GM23338 (cell line): ENCODE results near the gene SPART.

Experiments
- CREB1 ChIP-seq: fragments of 250-450 bp; sonication (Bioruptor Pico); IDR thresholded peaks from 2 replicates; pipeline ENCODE4 v1.5.0; 2020; ENCODE audit warnings: low read depth, mild to moderate bottlenecking, moderate library complexity
- ETS1 ChIP-seq: IDR thresholded peaks from 2 replicates; pipeline ENCODE4 v1.6.1; 2016; ENCODE audit warnings: antibody characterized with exemption
- EZH2 ChIP-seq: fragments of 200-600 bp; sonication (generic); IDR thresholded peaks from one replicate; pipeline ENCODE4 v1.8.0; 2017; ENCODE audit warnings: antibody characterized with exemption, mild to moderate bottlenecking, low read depth; ENCODE audit not compliant: unreplicated experiment
- EZH2phosphoT487 ChIP-seq: fragments of 200-600 bp; sonication (generic); IDR thresholded peaks from one replicate; pipeline ENCODE4 v1.8.1; 2018; ENCODE audit warnings: antibody characterized with exemption; ENCODE audit not compliant: unreplicated experiment
- NANOG ChIP-seq: IDR thresholded peaks from 2 replicates; pipeline ENCODE4 v1.6.1; 2016; ENCODE audit warnings: antibody characterized with exemption, borderline replicate concordance
- POLR2AphosphoS5 ChIP-seq: IDR thresholded peaks from 2 replicates; pipeline ENCODE4 v1.6.1; 2016; ENCODE audit warnings: antibody characterized with exemption, low read depth
- STAT1 ChIP-seq: IDR thresholded peaks from one replicate; pipeline ENCODE4 v1.6.1; 2016; ENCODE audit warnings: antibody characterized with exemption; ENCODE audit not compliant: unreplicated experiment
- TF ChIP-seq, protein P1 (sequence below), 2 experiments: fragments of 200-600 bp in 1 of 2; sonication (generic) in 1 of 2; conservative IDR thresholded peaks; 2 replicates each; pipeline versions ENCODE4 v1.5.1 to v1.6.1; 2016 to 2017; ENCODE audit warnings: antibody characterized with exemption in 2 of 2, low read depth in 2 of 2, mild to moderate bottlenecking in 2 of 2, moderate library complexity in 1 of 2
- TF ChIP-seq, protein P2 (sequence below): IDR thresholded peaks from one replicate; pipeline ENCODE4 v1.6.1; 2018; ENCODE audit warnings: antibody characterized with exemption; ENCODE audit not compliant: unreplicated experiment

GRCh38 chr13:36359301-36359950, 13.2 kb upstream of the SPART start:
- TF ChIP-seq, protein P1, sequence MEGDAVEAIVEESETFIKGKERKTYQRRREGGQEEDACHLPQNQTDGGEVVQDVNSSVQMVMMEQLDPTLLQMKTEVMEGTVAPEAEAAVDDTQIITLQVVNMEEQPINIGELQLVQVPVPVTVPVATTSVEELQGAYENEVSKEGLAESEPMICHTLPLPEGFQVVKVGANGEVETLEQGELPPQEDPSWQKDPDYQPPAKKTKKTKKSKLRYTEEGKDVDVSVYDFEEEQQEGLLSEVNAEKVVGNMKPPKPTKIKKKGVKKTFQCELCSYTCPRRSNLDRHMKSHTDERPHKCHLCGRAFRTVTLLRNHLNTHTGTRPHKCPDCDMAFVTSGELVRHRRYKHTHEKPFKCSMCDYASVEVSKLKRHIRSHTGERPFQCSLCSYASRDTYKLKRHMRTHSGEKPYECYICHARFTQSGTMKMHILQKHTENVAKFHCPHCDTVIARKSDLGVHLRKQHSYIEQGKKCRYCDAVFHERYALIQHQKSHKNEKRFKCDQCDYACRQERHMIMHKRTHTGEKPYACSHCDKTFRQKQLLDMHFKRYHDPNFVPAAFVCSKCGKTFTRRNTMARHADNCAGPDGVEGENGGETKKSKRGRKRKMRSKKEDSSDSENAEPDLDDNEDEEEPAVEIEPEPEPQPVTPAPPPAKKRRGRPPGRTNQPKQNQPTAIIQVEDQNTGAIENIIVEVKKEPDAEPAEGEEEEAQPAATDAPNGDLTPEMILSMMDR (conservative IDR thresholded peaks at IDR 0.05; ENCODE audit: low read depth in 2 of 2) = no peak
- no peak for TF ChIP-seq POLR2AphosphoS5
- TF ChIP-seq, protein P2, sequence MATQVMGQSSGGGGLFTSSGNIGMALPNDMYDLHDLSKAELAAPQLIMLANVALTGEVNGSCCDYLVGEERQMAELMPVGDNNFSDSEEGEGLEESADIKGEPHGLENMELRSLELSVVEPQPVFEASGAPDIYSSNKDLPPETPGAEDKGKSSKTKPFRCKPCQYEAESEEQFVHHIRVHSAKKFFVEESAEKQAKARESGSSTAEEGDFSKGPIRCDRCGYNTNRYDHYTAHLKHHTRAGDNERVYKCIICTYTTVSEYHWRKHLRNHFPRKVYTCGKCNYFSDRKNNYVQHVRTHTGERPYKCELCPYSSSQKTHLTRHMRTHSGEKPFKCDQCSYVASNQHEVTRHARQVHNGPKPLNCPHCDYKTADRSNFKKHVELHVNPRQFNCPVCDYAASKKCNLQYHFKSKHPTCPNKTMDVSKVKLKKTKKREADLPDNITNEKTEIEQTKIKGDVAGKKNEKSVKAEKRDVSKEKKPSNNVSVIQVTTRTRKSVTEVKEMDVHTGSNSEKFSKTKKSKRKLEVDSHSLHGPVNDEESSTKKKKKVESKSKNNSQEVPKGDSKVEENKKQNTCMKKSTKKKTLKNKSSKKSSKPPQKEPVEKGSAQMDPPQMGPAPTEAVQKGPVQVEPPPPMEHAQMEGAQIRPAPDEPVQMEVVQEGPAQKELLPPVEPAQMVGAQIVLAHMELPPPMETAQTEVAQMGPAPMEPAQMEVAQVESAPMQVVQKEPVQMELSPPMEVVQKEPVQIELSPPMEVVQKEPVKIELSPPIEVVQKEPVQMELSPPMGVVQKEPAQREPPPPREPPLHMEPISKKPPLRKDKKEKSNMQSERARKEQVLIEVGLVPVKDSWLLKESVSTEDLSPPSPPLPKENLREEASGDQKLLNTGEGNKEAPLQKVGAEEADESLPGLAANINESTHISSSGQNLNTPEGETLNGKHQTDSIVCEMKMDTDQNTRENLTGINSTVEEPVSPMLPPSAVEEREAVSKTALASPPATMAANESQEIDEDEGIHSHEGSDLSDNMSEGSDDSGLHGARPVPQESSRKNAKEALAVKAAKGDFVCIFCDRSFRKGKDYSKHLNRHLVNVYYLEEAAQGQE = no peak
- no peak for TF ChIP-seq CREB1 (CRISPR knock-in tag)
- TF ChIP-seq EZH2 = no peak
- no peak for TF ChIP-seq NANOG
- no peak for TF ChIP-seq EZH2phosphoT487
- TF ChIP-seq STAT1 = no peak
- TF ChIP-seq ETS1 = no peak
